CD4-positive, alpha-beta T cell treated with Interleukin-17A for 4 hours (primary cell): ENCODE results near the gene GNG14.
"Not testable (repeated sequence)": the region's sequence is repeated elsewhere in the genome, so short reads cannot be mapped to it uniquely, and the experiment has no call there.

Experiments used
- DNase-seq: peaks from one replicate; pipeline ENCODE4 v3.0.0-alpha.2; 2020; ENCODE audit warnings: mixed read lengths

GNG14 gene

GRCh38 chr19:12687496-12688196, at the start of gene GNG14:
Gene GNG14 (plus strand): TSS chr19:12687998. CDS start chr19:12688049, 51 bp downstream.
- no peak for DNase-seq

- DNase-seq = no peak
Measured at GRCh38 chr19:12638611-12639182, 49.1 kb upstream of the GNG14 start.

GRCh38 chr19:12639901-12640613, 47.7 kb upstream of the GNG14 start:
- DNase-seq = peak; percentile 91

- no peak for DNase-seq
Measured at GRCh38 chr19:12641456-12641855, 46.3 kb upstream of the GNG14 start.

GRCh38 chr19:12642506-12642905, 45.3 kb upstream of the GNG14 start:
- DNase-seq = no peak

GRCh38 chr19:12643716-12644115, 44.1 kb upstream of the GNG14 start:
- DNase-seq = not testable (repeated sequence)

GRCh38 chr19:12646551-12646950, 41.2 kb upstream of the GNG14 start:
- no peak for DNase-seq

GRCh38 chr19:12647047-12647446, 40.8 kb upstream of the GNG14 start:
- no peak for DNase-seq

- peak; percentile 44 for DNase-seq
Measured at GRCh38 chr19:12647490-12648071, 40.2 kb upstream of the GNG14 start.

- DNase-seq = no peak
Measured at GRCh38 chr19:12648088-12648487, 39.7 kb upstream of the GNG14 start.

GRCh38 chr19:12649941-12650340, 37.9 kb upstream of the GNG14 start:
- no peak for DNase-seq

- DNase-seq = no peak
Measured at GRCh38 chr19:12652219-12652618, 35.6 kb upstream of the GNG14 start.

- no peak for DNase-seq
Measured at GRCh38 chr19:12655546-12655945, 32.3 kb upstream of the GNG14 start.

- DNase-seq = no peak
Measured at GRCh38 chr19:12656899-12657571, 30.8 kb upstream of the GNG14 start.

GRCh38 chr19:12657966-12658365, 29.8 kb upstream of the GNG14 start:
- no peak for DNase-seq

- no peak for DNase-seq
Measured at GRCh38 chr19:12660980-12661379, 26.8 kb upstream of the GNG14 start.

- no peak for DNase-seq
Measured at GRCh38 chr19:12664406-12665280, 23.2 kb upstream of the GNG14 start.

GRCh38 chr19:12665281-12665573, 22.6 kb upstream of the GNG14 start:
- DNase-seq = peak; percentile 76

GRCh38 chr19:12665671-12666264, 22.0 kb upstream of the GNG14 start:
- peak; percentile 32 for DNase-seq

GRCh38 chr19:12666265-12667048, 21.3 kb upstream of the GNG14 start, which contains the start of the genes MAN2B1 and WDR83:
Gene MAN2B1 (minus strand): TSS chr19:12666742. CDS start chr19:12666701, 41 bp downstream.
Gene WDR83 (plus strand): TSS chr19:12666807. CDS start chr19:12669791, 2,984 bp downstream.
- DNase-seq = peak; percentile 89
